Choroid plexus epithelial cell (primary cell): ENCODE results near the gene GLCE.

Experiments used
- DNase-seq: peaks from one replicate; pipeline ENCODE4 v3.0.0-alpha.2; 2010; ENCODE audit warnings: low read depth
- H3K4me3 ChIP-seq: 2 replicates; pipeline ENCODE4 v1.5.1; 2011; ENCODE audit warnings: low read depth, mild to moderate bottlenecking, control low read depth, low read length, moderate library complexity
- CTCF ChIP-seq: conservative IDR thresholded peaks from 2 replicates; pipeline ENCODE4 v1.5.1; 2011; ENCODE audit warnings: low read depth, mild to moderate bottlenecking, control low read depth, inconsistent platforms, low read length, moderate library complexity

The GLCE gene

GRCh38 chr15:69160141-69160993, at the start of gene GLCE:
TSS of gene GLCE (plus strand) at chr15:69160635. CDS start at chr15:69255807, 95,172 bp downstream.
- DNase-seq = peak; percentile 98
- TF ChIP-seq CTCF = no peak
- peak within 1 kb of the TSS; percentile 84 for H3K4me3 ChIP-seq

- no peak for TF ChIP-seq CTCF
- DNase-seq = no peak
- no peak overlapping the region for H3K4me3 ChIP-seq
Measured at GRCh38 chr15:69114331-69114928, 46.0 kb upstream of the GLCE start.

- TF ChIP-seq CTCF = no peak
- no peak for DNase-seq
- H3K4me3 ChIP-seq = no peak overlapping the region
Measured at GRCh38 chr15:69115031-69115430, 45.4 kb upstream of the GLCE start.

- H3K4me3 ChIP-seq = no peak overlapping the region
- DNase-seq = no peak
- no peak for TF ChIP-seq CTCF
Measured at GRCh38 chr15:69116391-69116790, 44.0 kb upstream of the GLCE start.

- H3K4me3 ChIP-seq = no peak overlapping the region
- no peak for DNase-seq
- TF ChIP-seq CTCF = no peak
Measured at GRCh38 chr15:69117431-69117871, 43.0 kb upstream of the GLCE start.

GRCh38 chr15:69118089-69118488, 42.3 kb upstream of the GLCE start:
- DNase-seq = peak; percentile 30
- H3K4me3 ChIP-seq = no peak overlapping the region
- TF ChIP-seq CTCF = no peak

- no peak for DNase-seq
- no peak for TF ChIP-seq CTCF
- no peak overlapping the region for H3K4me3 ChIP-seq
Measured at GRCh38 chr15:69119001-69119400, 41.4 kb upstream of the GLCE start.
